GM20431 (cell line): Measurements from ENCODE around the gene CFAP97D1.

Source experiments
- in situ Hi-C: fragments of 300-500 bp; cut with MseI, MboI; formaldehyde crosslinking; loops from one replicate; pipeline ENCODE4 v1.15.0; 2020; ENCODE audit warnings: low sequenced_read_pairs; ENCODE audit not compliant: unreplicated experiment

Gene CFAP97D1

DNA sequence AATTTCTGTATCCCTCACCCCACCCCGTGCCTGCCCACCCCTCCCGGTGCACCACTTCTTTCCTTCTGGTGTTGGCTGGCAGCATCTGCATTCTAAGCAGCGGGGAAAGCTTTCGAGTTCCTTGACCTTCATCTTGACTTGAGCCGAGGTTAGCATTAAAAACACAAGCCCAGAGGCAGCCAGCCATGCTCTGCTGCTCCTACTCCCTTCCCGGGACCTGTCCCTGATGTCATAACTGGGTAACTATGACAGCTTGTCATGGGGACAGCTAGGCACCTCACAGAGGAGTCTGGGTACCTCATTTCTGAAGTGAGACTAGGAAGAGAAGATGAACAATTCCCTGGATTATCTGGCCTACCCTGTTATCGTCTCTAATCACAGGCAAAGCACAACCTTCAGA lies at the start of gene CFAP97D1:
Gene CFAP97D1 (plus strand): TSS at position 301 of the 400 bp plus-strand sequence. CDS start 28 bp downstream, at position 329.
- in situ Hi-C loops = no loop called here

- in situ Hi-C loops = no loop called here
Observed at GRCh38 chr17:43732958-43733357, 47.3 kb upstream of the CFAP97D1 start.

GRCh38 chr17:43733956-43734355 lies 46.3 kb upstream of the CFAP97D1 start:
- in situ Hi-C loops = no loop called here

DNA sequence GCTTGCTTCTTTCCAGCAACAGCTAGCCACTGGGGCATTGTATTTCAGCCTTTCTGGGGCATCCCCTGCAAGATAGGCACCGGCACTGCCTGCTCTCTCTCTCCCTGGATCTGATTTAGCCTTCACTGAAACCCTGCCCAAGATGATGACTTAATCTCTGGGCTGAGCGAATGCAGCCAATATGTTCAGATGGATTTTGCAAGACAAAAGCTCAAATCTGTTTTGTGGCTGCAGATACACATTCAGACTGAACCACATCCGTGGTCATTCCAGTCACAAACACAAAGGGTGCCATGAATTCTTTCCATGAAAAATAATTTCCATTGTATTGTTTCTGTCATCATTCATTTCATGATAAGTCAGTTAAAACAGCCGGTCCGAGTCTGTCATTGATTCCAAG lies 45.9 kb upstream of the CFAP97D1 start:
- in situ Hi-C loops = no loop called here

DNA sequence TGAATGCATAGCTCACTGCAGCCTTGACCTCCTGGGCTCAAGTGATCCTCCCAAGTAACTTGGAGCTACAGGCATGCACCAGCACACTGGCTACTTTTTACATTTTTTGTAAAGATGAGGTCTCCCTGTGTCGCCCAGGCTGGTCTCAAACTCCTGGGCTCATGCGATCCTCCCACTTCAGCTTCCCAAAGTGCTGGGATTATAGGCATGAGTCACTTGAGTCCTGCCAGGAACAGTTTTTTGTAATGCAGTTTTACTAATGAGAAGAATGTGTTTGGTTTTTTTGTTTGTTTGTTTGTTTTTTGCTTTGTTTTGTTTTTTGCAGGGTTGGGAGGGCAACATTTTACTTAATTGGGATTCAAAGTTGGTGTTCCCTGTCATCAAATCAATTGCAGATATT lies 43.8 kb upstream of the CFAP97D1 start:
- in situ Hi-C loops = no loop called here

DNA sequence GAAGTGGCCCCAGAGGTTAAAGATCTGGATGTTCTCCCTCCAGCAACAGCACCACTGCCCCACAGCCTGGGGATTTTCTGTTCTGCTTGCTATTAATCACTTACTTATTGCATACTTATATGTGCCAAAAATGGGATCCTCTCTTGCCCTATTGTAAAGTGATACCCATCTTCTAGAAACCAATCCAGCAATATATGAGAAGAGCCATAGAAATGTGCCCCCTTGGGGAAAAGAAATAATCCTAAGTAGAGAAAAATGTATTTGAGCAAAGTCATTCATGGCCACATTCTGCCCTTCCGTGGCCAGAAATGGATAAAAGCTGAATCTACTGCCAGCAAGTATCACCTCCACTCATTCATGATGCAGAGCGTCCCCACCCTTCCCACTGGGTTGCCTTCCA lies 42.5 kb upstream of the CFAP97D1 start:
- in situ Hi-C loops = no loop called here

GRCh38 chr17:43740541-43740940 lies 39.7 kb upstream of the CFAP97D1 start:
- in situ Hi-C loops = no loop called here

DNA sequence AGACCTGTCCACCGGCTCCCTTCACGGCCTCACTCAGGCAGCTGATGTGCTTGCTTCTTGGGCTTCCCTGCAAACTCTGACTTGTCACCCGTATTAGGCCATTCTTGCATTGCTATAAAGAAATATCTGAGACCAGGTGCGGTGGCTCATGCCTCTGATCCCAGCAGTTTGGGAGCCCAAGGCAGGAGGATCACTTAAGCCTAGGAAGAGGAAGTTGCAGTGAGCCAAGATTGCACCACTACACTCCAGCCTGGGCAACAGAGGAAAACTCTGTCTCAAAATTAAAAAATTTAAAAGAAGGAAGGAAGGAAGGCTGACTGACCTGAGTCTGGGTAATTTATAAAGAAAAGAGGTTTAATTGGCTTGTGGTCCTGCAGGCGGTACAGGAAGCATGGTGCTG lies 38.6 kb upstream of the CFAP97D1 start:
- in situ Hi-C loops = no loop called here

- in situ Hi-C loops = no loop called here
Observed at GRCh38 chr17:43745541-43745940, 34.7 kb upstream of the CFAP97D1 start.

- in situ Hi-C loops = no loop called here
Observed at GRCh38 chr17:43750153-43750552, 30.1 kb upstream of the CFAP97D1 start.

DNA sequence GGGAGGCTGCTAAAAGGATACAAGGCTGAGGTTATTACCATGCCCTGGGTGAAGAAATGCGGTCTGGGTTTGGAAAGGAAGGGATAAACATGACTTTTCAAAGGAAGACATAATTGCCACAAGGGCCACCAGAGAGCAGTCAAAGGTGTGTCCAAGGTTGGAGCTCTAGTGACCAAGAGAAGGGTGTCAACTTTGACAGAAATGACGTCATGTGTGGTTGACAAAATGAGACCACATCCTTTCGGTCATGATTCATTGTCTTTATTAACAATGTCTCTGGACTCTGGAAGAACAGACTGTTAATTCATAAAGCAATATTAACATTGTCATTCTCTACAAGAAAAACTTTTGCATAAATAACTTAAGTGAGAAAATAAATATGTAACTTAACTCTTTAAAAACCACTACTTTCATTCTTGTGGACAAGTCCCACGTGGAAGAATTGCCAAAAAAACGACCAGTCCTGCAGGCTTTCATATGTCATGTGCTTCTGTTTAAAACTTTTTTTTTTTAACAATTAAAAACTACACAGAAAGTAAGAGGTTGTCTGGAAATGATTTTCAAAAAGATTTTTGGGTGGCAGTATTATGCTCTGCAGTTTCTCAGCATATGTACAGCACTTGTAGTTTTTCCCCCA lies 26.6 kb upstream of the CFAP97D1 start:
- in situ Hi-C loops = no loop called here

- in situ Hi-C loops = no loop called here
Observed at GRCh38 chr17:43754947-43755346, 25.3 kb upstream of the CFAP97D1 start.

DNA sequence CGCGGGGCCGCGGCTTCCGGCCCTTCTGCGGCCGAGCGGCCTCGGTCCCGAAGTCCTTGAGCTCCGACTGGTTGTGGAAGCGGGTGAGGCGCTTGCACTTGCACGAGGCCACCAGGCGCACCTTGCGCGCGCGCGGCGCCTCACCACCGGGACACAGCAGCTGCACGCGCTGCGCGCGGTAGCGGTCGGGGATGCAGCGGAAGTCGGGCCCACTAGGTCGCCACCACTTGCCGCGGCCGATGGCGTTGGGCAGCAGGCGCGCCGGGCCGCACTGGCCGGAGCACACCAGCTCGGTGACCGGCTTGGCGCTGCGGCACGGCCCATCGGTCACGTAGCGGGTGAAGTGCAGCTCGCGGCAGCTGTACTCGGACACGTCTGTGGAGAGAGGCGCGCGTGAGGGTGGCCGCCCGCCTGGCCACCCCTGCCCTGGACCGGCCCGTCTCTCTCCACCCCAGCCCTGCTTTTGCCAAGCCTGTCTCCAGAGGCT lies 24.8 kb upstream of the CFAP97D1 start:
- in situ Hi-C loops = no loop called here

GRCh38 chr17:43756201-43756600 lies 24.0 kb upstream of the CFAP97D1 start:
- in situ Hi-C loops = no loop called here

GRCh38 chr17:43757171-43757660 lies 23.0 kb upstream of the CFAP97D1 start:
- in situ Hi-C loops = no loop called here

- in situ Hi-C loops = no loop called here
Observed at GRCh38 chr17:43758086-43758485, 22.1 kb upstream of the CFAP97D1 start.

DNA sequence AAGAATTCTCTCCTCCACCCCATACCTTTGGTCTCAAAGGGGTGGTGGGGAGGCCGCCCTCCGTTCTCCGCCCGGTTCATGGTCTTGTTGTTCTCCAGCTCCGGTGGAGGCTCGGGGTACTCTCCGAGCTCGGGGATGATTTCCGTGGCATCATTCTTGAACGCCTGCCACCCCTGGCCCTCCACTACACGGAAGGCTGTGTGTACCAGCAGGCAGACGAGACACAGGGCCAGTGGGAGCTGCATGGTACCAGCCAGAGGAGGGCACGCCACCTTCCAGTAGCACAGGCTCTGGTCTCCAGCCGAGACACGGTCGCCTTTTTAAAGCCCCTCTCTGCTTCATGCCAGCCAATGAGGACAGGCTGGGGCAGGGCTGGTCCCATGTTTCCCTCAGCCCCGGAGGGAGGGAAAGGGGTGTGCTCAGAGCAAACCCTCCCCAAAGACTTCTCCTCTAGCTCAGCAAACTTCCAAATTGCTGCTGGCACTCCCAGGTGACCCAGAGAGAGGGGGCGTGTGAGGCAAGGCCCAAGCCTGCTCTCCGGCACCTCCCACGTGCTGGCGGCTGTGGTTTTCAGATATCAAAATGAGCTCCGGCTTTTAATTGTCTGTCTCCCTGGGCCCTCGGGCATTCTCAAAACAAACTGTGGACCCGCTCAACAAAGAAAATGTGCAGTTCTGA lies 21.6 kb upstream of the CFAP97D1 start, which contains the start of gene SOST:
Gene SOST (minus strand): TSS at position 295 of the 678 bp plus-strand sequence. CDS start 50 bp downstream, at position 245.
- in situ Hi-C loops = no loop called here

GRCh38 chr17:43759836-43760235 lies 20.4 kb upstream of the CFAP97D1 start:
- in situ Hi-C loops = loop anchor here (5.0 to 10.0 kb wide), 2 partner anchors 68 to 185 kb away; no protein-coding TSS in a partner anchor

DNA sequence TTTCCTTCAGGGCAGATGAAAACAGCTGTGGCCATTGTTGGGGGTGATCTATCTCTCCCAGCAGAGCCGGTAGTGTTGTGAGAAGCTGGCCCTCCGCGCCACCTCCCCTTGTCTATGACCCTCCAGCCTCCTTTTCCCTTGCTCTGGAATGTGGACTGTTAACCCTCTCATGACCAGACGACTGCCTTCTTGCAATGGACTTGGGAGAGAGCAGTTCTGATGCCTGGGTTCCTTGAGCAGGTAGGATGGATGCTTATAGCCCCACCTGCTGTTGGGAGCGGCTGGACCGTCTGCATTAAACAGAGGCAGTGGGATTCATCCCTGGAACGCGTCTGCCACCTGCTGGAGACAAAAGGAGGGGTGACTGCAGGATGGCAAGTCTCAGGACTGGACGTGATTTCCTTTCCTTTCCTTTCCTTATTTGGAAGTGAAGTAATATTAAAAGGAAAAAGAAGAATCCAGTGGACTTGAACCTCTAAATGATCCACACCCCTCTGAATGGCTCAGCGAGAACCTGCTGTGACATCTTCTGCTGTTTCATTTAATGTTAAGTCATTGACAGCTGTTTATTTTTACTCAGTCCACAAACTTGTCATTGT lies 19.9 kb upstream of the CFAP97D1 start:
- in situ Hi-C loops = loop anchor here (5.0 to 10.0 kb wide), 2 partner anchors 68 to 186 kb away; no protein-coding TSS in a partner anchor

- in situ Hi-C loops = loop anchor here (10.0 kb wide), 1 partner anchor 192 kb away; no protein-coding TSS in a partner anchor
Observed at GRCh38 chr17:43766413-43767052, 13.7 kb upstream of the CFAP97D1 start.
